ENCODE measurements around the gene ABHD17A.

The ABHD17A gene

GRCh38 chr19:1850809-1851653, 34.3 kb downstream of the ABHD17A start:
- DNase-seq = no peak

GRCh38 chr19:1849886-1850398, 35.4 kb downstream of the ABHD17A start:
- DNase-seq = no peak

DNA sequence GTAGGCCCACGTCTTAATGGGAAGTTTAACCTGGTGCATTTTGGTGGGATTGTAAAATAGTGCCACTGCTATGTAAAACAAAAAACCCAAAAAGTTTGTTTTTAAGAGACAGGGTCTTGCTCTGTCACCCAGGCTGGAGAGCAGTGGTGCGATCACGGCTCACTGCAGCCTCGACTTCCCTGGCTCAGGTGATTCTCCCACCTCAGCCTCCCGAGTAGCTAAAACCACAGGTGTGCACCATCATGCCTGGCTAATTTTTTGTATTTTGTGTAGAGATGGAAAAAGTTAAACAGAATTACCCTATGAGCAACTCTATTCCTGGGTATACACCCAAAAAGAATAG, 36.2 kb downstream of the ABHD17A start:
- no peak for DNase-seq

GRCh38 chr19:1848399-1849131, 36.7 kb downstream of the ABHD17A start, which contains the start of gene REXO1:
TSS of gene REXO1 (minus strand) at chr19:1848483. CDS start at chr19:1848358, 125 bp downstream.
- DNase-seq = peak; percentile 95 to 96

GRCh38 chr19:1847684-1848398, 37.5 kb downstream of the ABHD17A start:
- DNase-seq = no peak

DNA sequence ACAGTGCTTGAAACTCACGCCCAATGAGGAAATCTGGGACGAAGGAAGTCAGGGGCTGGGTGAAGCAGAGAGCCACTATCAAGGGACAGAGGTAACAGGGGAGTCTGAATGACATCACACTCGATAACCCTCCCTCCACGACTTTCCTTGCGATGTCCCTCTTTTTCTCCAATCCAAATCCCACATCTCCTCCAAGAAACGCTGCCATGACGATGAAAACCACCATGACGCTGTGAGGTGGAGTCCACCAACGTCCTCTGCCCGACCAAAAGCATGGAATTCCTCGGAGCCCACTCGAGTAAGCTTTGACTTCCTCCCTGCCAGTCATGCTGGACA, 38.0 kb downstream of the ABHD17A start:
- DNase-seq = no peak

DNA sequence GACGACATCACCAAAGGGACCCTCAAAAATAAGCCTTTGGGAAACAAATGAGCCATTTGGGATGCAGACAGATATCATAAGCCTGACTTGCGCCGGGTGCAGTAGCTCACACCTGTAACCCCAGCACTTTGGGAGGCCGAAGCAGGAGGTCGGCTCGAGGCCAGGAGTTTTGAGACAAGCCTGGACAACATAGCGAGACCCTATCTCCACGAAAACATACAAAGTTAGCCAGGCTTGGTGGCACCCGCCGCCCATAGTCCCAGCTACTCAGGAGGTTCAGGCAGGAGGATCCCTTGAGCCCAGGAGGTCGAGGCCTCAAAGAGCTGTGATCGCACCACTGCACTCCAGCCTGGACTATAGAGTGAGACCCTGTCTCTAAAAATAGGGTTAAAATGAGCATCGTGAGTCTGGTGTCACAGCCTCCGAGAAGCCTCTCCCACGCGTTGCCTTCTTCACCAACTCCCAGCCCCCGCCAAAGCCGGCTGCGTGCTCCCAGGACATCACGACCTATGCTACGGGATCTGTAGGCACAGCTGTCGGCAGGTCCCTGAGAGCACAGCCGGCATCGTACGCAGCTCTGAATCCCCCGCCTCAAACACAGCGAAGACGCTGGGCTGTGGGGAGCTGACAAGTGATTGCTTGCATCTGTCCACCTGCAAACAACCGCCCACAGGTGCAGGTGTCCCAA, 38.6 kb downstream of the ABHD17A start:
- no peak for DNase-seq

DNA sequence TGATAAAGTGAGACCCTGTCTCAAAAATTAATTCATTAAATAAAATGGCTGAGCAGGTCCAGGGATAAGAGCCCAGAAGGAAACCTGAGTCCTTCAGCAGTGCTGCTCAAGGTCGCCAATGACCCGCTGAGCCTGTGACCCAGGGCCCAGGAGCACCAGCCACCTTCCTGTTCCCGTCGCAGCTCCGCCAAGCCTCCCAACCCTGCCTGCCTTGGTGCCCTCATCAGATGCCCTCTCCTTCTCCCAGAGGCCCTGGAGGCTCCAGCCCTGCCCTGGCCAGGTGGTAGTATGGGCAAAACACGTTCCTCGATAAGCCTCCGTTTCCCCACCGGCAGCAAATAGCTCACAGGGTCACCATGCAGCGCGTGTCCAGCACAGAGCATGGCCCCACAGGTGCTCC, 39.7 kb downstream of the ABHD17A start:
- no peak for DNase-seq

GRCh38 chr19:1845125-1845515, 40.2 kb downstream of the ABHD17A start:
- no peak for DNase-seq

DNA sequence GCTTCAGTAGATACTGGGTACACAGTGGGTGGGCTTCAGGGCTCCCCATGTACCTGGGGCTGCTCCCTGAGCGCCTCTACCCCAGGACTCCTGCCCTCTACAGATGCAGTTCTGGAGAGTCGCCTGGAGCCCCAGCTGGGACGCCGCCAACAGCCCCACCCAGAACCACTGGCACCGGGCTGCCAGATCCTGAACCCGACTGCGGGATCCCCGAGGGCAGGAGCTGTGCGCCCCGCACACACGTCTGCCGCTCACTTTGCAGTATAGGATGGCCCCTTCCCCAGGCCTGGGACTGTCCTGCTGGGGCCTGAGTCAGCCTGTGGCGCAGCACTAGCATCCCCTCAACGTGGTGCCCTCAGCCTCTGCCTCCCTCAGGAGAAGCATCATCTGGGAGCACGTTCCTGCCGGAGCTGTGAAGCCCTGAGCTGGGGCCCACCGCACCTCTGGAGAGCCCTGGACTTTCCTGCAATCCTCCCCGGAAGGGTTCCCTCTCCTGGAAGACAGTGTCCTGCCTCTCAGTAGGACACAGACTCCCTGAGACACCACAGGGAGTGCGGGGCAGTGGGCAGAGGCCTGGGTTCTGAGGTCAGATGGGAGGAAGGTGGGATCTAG, 40.7 kb downstream of the ABHD17A start:
- DNase-seq = no peak

DNA sequence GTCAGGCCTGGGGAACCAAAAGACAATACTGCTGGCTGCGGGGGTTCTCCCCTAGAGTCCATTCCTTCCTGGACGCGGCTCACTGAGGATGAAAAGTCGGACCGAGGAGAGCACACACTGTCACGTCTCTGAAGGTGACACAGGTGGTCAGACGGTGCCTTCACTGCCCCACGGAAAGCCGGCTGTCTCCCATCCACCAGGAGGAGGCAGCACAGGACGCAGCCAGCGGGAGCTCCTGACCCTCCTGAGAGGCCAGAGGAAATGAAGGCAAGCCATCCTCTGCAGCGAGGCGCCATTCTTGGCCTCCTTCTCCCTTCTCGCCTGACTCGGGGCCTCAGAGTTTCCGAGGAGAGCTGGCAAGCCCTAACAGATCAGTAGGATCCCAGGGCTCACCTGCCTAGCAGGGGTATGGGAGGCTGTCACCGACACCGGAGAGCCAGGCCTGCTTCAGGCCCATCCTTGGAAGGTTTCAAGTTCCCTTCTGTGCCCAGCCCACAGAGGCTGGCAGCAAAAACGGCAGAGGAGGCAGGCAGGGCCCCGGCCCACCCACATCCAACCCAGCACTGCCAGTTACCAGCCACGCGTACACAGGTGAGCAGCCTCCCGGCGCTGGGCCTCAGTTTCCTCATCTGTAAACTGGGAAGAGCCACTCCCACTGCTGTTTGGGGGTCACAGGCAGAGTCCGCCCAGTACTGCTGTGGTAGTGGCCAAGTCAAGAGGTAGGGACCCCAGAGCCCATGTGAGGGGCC, 41.5 kb downstream of the ABHD17A start:
- no peak for DNase-seq

- DNase-seq = no peak
These were observed 42.2 kb downstream of the ABHD17A start for GRCh38 chr19:1843116-1843515.

DNA sequence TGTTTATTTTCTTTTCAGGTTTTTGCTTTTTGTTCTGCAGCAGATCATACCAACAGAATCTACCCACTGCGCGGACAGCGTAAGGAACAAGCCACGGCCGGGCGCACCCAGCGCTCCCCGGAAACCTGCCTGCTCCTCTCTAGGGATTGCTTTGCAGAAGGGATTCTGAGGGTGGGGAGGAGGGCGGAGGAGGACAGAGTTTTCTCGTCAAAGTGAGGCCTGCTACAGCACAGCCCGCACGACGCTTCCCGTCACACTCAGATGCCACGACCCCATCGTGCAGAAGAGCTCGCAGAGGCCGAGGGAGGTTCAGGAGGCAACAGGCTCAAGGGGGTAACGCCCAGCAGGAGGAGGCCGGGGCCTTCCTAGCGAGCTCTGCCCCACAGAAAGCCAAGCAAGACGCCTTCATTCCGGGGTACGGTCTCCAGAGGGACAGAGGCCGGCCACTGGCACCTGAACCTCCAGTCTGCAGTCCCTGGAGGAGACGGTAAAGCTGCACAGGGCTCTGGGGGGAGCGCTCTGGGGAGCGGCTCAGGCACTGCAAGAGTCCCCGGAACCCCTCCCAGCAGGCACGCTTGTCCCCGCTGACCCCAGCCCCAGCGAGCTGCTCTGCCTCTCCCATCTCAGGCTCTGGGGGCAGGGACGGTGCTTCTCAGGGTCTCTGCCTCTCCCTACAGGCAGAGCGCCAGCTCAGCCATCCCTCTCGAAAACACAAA, 43.9 kb downstream of the ABHD17A start:
- no peak for DNase-seq

DNA sequence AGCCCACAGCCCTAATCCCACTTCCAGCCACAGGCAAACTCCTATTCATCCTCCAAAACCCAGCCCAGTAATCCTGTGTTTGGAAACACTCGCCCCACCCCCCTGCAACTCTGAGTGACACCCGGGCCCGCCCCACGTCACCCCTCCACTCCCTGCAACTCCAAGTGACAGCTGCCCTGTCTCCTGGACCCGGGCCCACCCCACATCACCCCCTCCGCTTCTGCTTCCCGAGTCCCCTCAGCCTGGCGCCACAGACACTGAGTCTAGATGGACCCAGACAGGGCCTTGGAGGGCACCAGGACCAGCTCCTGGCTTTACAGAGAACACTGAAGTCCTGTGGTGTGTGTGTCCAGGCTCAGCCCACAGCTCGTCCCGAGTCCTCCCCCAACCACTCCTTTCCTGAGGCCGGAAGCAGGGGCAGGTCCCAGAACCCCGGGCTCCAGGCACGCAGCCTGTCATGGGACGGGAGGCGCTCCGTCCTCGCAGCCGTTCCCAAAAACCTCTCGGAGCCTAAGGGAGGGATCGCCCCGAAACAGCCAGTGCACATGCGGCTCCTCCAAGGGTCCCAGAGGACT, 44.7 kb downstream of the ABHD17A start:
- DNase-seq = no peak

DNA sequence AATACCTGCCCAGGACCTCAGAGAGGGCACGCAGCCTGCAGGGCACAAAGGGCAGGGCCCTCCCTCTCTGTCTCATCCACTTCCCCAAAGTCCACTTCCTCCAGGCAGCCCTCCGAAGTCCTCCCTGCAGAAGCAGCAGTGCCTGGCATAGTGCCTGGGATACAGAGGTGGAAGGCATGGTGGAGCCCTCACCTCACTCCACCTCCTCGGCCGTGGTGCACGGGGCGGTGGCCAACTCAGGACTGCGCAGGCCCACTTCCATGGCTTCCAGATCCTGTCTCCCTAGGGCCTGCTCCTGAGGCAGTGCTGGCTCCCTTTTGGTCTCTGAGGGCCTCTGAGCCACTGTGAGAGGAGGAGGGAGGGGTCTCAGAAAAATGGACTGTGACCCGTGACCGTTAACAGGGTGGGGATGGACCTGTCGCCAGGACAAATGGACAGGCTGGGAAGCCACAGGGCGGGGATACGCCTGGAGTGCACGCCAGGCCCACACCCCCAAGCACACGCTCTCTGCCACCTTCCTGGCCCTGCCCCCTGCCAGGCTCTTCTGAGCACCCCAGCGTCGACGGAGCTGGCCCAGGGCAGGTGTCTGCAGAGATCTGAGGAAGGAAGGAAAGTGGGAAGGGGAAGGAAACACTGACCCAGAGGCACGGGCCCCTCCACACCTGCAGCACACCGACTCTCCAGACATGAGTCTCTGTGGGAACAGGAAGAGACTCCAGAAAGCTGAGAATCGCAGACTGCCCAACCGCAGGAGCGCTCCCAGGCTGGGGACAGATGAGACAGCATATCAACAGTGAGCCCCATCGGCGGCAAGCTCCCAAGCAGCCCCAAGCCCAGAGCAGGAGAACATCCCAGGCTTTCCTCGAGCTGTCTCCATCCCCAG, 45.4 kb downstream of the ABHD17A start:
- DNase-seq = no peak

- peak; percentile 34 to 60 for DNase-seq
These were observed 47.6 kb downstream of the ABHD17A start for GRCh38 chr19:1837625-1838105.

GRCh38 chr19:1837222-1837565, 48.1 kb downstream of the ABHD17A start:
- DNase-seq = no peak

DNA sequence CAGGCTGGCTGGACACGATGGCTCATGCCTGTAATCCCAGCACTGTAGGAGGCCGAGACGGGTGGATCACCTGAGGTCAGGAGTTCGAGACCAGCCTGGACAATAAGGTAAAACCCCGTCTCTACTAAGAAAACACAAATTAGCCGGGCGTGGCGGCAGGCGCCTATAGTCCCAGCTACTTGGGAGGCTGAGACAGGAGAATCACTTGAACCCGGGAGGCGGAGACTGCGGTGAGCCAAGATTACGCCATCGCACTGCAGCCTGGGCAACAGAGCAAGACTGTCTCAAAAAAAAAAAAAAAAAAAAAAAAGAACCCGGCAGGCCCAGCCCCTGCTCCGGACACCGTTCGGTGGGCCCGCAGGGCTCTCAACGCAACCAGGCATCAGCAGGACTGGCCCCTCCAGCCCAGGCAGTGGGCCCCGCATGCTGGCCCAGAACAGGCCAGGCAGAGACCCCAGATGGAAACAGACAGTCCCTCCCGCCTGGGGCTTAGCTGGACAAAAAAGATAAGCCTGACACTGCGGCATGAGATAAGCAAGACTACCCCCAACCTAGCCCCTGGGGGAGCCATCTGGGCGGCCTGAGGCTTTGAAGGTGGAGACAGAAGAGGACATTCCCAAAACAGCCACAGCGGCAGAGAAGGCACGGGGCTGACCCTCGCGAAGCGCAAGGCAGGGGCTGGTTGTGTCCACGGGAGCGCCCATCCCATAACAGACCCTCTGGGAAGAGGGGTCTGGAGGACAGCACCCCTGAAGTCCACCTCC, 48.7 kb downstream of the ABHD17A start:
- no peak for DNase-seq

DNA sequence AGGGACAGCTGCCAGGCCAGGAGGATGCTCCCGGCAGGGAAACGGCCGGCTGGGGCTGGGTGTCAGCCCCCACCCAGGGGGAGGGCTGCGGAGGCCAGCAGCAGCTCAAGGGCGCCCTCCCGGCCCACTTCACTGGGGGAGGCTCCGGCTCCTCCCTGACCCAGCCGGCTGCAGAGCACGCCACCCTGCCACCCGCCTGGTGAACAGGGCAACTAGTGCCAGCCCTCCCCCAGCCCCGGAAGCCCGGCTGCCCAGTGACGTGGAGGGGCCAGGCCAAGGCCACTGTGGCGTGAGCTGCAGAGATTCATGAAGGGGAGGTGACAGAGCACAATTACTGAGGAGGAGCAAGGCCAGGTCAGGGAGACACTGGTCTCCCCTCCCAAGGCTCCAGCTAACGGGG, 51.8 kb downstream of the ABHD17A start:
- no peak for DNase-seq
